COR-L47 (cell line): ENCODE results near the gene SSH2.

ENCODE experiments used
- DNase-seq: peaks from one replicate; lab custom pipeline; 2025; lab: John Stamatoyannopoulos, UW

The SSH2 gene

DNA sequence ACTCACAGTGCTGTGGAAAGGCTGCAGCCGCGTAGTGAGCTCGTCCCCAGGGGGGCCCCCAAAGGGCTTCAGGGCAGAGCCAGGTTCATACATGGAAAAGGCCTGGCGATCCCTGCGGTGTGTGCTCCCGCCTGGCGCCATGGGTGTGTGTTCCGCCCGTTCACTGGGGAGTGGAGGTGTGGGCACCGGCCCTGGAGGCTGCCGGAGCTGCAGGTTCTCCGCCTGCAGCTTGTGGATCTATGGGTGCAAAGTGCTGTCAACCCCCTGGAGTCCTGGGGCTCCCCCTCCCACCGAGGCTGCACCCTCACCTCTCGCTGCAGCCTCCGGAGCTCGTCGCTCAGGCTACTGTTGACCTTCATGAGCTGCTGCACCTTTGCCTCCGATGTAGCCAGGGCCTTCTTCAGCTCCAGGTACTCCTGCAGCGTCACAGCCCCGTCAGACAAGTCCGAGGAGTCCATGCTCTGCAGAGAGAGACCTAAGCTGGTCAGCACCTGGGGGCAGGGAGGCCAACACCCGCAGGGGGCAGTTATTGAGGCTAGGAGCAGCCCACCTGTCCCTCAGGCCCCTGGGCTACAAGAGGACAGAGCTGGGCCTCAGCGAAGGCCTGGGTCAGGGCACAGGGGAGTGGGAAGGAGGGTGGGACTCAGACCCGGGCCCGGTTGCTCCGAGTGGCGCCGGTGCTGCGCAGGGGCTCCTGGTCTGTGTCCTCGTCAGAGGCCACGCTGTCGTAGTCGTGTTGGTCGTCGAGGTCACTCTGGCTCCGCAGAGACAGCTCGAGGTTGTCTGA is 353.6 kb downstream of the SSH2 start:
- DNase-seq: no peak
